Testis (tissue), 3 donors: Measurements from ENCODE around the gene GPR183. TPM values are rescaled to one million over a fixed set of nuclear protein-coding genes. Genes with fewer than 3 reads are reported as not detected.
A peak's percentile ranks its signal among the peaks of the same experiment; 100 is the strongest.

ENCODE experiments used
- DNase-seq: peaks from one replicate; pipeline ENCODE4 v3.0.0-alpha.2; 2019
- H3K27ac ChIP-seq, 2 donors: fragments of 200-600 bp; sonication (generic); one replicate each; pipeline ENCODE4 v1.5.1; 2019
- H3K27me3 ChIP-seq: fragments of 200-600 bp; sonication (generic); one replicate; pipeline ENCODE4 v1.5.1; 2019
- H3K36me3 ChIP-seq: fragments of 200-600 bp; sonication (generic); one replicate; pipeline ENCODE4 v1.5.1; 2017; ENCODE audit warnings: low read depth; ENCODE audit errors: missing control alignments
- H3K4me1 ChIP-seq: fragments of 200-600 bp; sonication (generic); one replicate; pipeline ENCODE4 v1.5.1; 2019
- H3K4me3 ChIP-seq, 2 donors: fragments of 200-600 bp; sonication (generic); one replicate each; pipeline ENCODE4 v1.5.1; 2017 to 2019
- H3K9me3 ChIP-seq: fragments of 200-600 bp; sonication (generic); one replicate; pipeline ENCODE4 v1.5.1; 2017
- POLR2A ChIP-seq: fragments of 450-650 bp; IDR thresholded peaks from one replicate; pipeline ENCODE4 v1.6.1; 2017; ENCODE audit warnings: antibody characterized with exemption, mild to moderate bottlenecking, moderate library complexity
- WGBS, 2 donors: methylation state at CpG; one replicate each; pipeline ENCODE4 v1.1.5; 2018; 5-methylcytosine and 5-hydroxymethylcytosine counted together
- intact Hi-C: fragments of 100-400 bp; cut with DNase I; formaldehyde crosslinking; loops from one replicate; pipeline ENCODE4 v1.15.1; 2023; ENCODE audit warnings: low total_unique reads
- polyA plus RNA-seq: library from polyadenylated mRNA; stranded (reverse); fragments of 350-450 nt; fragmentation: Illumina TruSeq; extraction: RNeasy Lipid Tissue Mini Kit (QIAGEN cat#74804); gene quantifications from one replicate; pipeline ENCODE4 v1.2.3, GENCODE V29; 2014; ENCODE audit warnings: low read depth, low replicate concordance; ENCODE audit not compliant: insufficient read depth
- total RNA-seq, 2 donors: library from RNA; depleted of rRNA; stranded (reverse); fragments of >200 nt; gene quantifications; one replicate each; pipeline ENCODE4 v1.2.3, GENCODE V29; 2016
- TF ChIP-seq, protein P1 (sequence below), 3 experiments: fragments of 450-650 bp in 2 of 3; fragments of 200-600 bp in 1 of 3; sonication (generic) in 1 of 3; IDR thresholded peaks; one replicate each; pipeline ENCODE4 v1.5.1; 2016 to 2019; ENCODE audit warnings: antibody characterized with exemption in 3 of 3, mild to moderate bottlenecking in 2 of 3, moderate library complexity in 1 of 3

Gene GPR183
- total and polyA plus RNA-seq, 3 donors from 2014 or later: 0.39 to 6.9 (median 2.3) TPM

DNA sequence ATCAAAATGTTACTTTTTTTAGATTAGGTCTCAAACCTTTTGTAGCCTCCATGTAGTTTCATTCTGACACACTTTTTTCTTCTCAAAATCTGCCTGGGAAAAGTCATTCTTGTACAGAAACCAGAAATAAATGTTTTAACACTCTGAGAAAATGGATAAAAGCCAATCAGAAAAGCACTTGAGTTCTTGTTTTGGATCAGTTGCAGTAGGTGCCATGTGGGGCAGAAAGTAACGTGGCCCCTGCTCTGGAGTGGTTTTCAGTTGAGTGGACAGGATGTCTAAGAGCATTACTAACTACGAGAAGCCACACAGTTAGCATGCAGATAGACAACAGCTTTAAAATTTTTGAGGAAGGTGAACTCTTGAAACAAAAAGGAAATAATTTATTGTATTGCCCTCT is 19.1 kb downstream of the GPR183 start:
- no peak for TF ChIP-seq POLR2A
- TF ChIP-seq, protein P1, sequence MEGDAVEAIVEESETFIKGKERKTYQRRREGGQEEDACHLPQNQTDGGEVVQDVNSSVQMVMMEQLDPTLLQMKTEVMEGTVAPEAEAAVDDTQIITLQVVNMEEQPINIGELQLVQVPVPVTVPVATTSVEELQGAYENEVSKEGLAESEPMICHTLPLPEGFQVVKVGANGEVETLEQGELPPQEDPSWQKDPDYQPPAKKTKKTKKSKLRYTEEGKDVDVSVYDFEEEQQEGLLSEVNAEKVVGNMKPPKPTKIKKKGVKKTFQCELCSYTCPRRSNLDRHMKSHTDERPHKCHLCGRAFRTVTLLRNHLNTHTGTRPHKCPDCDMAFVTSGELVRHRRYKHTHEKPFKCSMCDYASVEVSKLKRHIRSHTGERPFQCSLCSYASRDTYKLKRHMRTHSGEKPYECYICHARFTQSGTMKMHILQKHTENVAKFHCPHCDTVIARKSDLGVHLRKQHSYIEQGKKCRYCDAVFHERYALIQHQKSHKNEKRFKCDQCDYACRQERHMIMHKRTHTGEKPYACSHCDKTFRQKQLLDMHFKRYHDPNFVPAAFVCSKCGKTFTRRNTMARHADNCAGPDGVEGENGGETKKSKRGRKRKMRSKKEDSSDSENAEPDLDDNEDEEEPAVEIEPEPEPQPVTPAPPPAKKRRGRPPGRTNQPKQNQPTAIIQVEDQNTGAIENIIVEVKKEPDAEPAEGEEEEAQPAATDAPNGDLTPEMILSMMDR (IDR thresholded peaks at IDR 0.05): no peak
- WGBS, 2 donors: 59 to 61% methylated on average over 2 of the region's 2 CpGs
- Histone ChIP-seq H3K27me3 (no peaks in the 10 kb centered on the region), H3K36me3 (no peaks in the 10 kb centered on the region), H3K4me1 (peaks cover 55% of the 10 kb centered on the region), H3K9me3 (no peaks in the 10 kb centered on the region), H3K27ac (peak overlapping the region; percentile 29 to 62), H3K4me3 (no peak overlapping the region)
- no peak for DNase-seq
- intact Hi-C loops: no loop called here

DNA sequence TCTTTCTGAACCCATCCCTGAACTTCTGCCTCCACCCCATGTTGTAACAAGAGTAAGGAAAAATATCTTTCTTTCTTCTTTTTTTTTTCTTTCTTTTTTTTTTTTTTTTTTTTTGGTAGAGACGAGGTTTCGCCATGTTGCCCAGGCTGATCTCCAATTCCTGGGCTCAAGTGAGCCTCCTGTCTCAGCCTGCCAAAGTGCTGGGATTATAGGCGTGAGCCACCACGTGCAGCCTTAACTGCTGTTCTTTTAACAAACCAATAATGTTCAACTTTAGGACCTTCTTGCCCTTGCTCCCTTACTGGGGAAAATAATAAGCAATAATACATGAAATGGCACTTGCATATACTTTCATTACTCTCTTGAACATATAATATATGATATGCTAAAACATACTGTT is 19.6 kb downstream of the GPR183 start:
- H3K4me3 ChIP-seq: no peak overlapping the region
- H3K36me3 ChIP-seq: no peaks in the 10 kb centered on the region
- WGBS, 2 donors: 32 to 76% methylated on average over 4 of the region's 4 CpGs
- DNase-seq: peak; percentile 65
- intact Hi-C loops: no loop called here
- peak overlapping the region; percentile 29 to 39 for H3K27ac ChIP-seq
- H3K27me3 ChIP-seq: no peaks in the 10 kb centered on the region
- TF ChIP-seq, protein P1 (IDR thresholded peaks at IDR 0.05): no peak
- TF ChIP-seq POLR2A: no peak
- no peaks in the 10 kb centered on the region for H3K9me3 ChIP-seq
- peaks cover 59% of the 10 kb centered on the region for H3K4me1 ChIP-seq

DNA sequence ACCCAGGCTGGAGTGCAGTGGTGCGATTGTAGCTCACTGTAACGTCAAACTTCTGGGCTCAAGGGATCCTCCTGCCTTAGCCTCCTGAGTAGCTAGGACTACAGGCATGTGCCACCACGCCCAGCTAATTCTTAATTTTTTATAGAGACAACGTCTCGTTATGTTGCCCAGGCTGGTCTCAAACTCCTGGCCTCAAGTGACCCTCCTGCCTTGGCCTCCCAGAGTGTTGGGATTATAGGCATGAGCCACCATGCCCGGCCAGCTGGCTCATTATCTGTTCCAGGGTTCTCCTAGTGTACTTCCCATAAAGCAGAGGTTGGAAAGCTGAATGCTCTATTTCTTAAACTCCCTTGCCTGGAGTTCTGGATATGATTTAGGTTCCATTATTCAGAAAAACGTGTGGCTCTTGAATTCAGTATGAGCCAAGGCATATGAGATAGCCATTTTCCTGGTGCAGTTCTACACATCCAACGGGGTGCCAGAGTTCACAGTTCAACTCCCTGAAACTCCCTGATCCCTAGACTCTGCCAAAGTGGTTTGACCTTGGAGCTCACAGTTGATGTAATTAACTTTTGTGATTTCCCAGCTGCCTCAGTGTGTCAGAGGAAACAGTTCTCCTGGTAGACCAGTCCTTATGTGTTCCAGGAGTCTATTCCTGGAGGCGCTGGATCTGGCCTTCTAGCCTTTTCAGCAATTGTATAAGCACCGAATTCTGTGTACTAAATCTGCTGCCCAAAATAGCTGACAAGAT is 21.6 kb downstream of the GPR183 start:
- Histone ChIP-seq H3K27me3 (no peaks in the 10 kb centered on the region), H3K36me3 (no peaks in the 10 kb centered on the region), H3K4me1 (peaks cover 73% of the 10 kb centered on the region), H3K9me3 (no peaks in the 10 kb centered on the region), H3K27ac (peak overlapping the region; percentile 39 to 64), H3K4me3 (no peak overlapping the region)
- no peak for TF ChIP-seq POLR2A
- TF ChIP-seq, protein P1 (IDR thresholded peaks at IDR 0.05): no peak
- DNase-seq: peak; percentile 75
- intact Hi-C loops: no loop called here
- WGBS, 2 donors: 52 to 71% methylated on average over 10 of the region's 10 CpGs

DNA sequence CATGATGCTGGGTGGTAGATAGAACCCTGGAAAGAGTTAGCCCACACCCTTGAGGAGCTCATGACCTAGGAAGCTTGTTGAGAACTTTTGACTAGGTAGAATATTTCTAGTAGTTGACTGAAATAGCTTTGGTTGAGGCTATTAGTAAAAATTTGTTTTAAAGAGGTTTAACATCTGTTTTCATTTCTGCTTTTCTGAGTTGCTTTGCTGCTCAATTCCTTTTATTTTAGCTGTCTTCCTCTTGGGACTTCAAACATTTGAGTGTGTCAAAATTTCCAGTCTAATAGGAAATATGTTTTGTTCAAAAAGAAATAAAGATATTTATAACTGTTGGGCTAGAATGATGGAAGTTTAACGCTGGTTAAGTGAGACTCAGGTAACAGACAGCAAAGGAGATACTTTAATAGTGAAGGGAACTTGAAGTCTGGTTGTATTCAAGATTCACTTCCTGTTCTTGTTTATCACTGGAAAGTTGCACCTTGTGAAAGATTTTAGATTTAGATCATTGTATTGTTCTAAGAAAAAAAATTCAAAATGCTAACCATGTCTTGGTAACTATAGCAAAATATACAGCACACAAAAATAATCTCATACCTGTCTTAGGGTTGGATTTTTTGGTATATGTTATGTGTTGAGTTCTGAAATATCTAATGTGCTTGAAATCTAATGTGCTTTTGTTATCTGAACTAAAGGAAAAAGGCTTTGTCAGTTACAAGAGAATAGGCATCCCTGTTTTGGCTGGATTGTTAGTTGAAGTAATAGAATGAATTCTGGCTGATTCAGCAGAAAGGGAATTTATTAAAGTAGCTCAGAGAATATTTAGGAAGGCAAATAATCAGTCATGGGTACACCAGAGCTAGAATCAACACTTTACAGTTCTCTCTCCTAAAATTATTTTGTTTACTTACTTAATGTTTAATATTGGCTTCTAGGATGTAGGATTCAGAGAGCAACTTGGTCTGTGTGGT is 24.7 kb downstream of the GPR183 start:
- TF ChIP-seq, protein P1 (IDR thresholded peaks at IDR 0.05): no peak
- TF ChIP-seq POLR2A: no peak
- intact Hi-C loops: no loop called here

More for the DNA sequence above, 24.7 kb downstream of the GPR183 start:
- Histone ChIP-seq H3K9me3 (no peaks in the 10 kb centered on the region), H3K4me3 (no peak overlapping the region), H3K27ac (peak overlapping the region in 1 of 2 donors; percentile 57), H3K4me1 (peaks cover 53% of the 10 kb centered on the region), H3K27me3 (no peaks in the 10 kb centered on the region), H3K36me3 (no peaks in the 10 kb centered on the region)
- 68 to 75% methylated on average over 1 of the region's 1 CpG for WGBS, 2 donors
- no peak for DNase-seq
